SU-DHL-6 (cell line): ENCODE measurements around the gene VAMP3.

Experiments used
- EZH2phosphoT487 ChIP-seq: fragments of 200-600 bp; sonication (generic), shearing (Covaris generic); conservative IDR thresholded peaks from 2 replicates; pipeline ENCODE4 v1.6.1; 2018; ENCODE audit warnings: mild to moderate bottlenecking, antibody characterized with exemption, low read length, moderate library complexity, mixed read lengths
- TF ChIP-seq, protein P1 (sequence below): fragments of 200-600 bp; sonication (generic); IDR thresholded peaks from one replicate; pipeline ENCODE4 v1.5.1; 2017; ENCODE audit warnings: antibody characterized with exemption, mild to moderate bottlenecking, low read length, moderate library complexity; ENCODE audit not compliant: insufficient read depth, poor library complexity, severe bottlenecking

GRCh38 chr1:7729761-7730160 lies 41.3 kb upstream of the VAMP3 start:
- TF ChIP-seq, protein P1, sequence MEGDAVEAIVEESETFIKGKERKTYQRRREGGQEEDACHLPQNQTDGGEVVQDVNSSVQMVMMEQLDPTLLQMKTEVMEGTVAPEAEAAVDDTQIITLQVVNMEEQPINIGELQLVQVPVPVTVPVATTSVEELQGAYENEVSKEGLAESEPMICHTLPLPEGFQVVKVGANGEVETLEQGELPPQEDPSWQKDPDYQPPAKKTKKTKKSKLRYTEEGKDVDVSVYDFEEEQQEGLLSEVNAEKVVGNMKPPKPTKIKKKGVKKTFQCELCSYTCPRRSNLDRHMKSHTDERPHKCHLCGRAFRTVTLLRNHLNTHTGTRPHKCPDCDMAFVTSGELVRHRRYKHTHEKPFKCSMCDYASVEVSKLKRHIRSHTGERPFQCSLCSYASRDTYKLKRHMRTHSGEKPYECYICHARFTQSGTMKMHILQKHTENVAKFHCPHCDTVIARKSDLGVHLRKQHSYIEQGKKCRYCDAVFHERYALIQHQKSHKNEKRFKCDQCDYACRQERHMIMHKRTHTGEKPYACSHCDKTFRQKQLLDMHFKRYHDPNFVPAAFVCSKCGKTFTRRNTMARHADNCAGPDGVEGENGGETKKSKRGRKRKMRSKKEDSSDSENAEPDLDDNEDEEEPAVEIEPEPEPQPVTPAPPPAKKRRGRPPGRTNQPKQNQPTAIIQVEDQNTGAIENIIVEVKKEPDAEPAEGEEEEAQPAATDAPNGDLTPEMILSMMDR, result no peak
- no peak for TF ChIP-seq EZH2phosphoT487
